GM15510 (cell line): ENCODE results near the gene PYM1.

Source experiments
- POLR2A ChIP-seq: IDR thresholded peaks from 3 replicates; pipeline ENCODE4 v1.6.1; 2011; ENCODE audit warnings: borderline replicate concordance; ENCODE audit not compliant: insufficient read length; ENCODE audit errors: extremely low read depth

PYM1 gene

GRCh38 chr12:55927588-55928502 lies at the start of gene PYM1:
PYM1 (minus strand) TSS chr12:55927894; CDS start chr12:55927761, 133 bp downstream.
- TF ChIP-seq POLR2A = peak; percentile 88

- TF ChIP-seq POLR2A = no peak
Measured at GRCh38 chr12:55974308-55974730, 46.6 kb upstream of the PYM1 start.

DNA sequence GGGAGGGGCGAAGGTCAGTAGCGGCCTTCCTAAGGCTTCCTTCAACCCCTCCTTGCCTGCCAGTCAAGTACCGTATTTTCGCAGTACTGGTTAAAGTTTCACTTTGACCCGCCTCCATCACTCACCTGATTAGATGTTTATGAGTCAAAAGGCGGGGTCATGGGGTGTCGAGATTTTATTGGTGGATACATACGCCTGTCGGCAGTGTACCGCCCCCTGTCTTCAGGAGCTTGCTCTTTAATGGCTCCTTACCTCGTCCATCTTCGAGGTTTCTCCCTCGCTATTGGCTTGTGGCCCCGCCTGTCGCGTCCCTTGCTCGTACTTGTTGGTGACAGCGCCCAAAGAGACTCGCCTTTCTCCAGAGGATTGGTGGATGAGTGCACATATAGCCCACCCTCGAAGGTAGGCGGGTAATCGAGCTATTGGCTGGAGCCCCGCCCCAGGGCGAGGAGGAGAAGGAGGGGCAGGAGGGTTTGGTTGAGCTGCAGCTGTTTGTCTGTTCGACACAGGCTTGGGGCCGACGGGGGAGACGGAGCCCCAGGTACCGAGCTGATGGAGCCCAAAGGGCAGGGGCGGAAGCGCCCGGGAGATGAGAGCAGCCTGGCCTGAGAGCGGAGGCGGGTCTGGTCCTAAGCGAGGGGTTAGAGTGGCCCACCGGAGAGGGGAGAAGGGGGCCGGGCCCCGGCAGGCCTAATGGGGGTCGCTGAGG lies 46.1 kb upstream of the PYM1 start, which contains the start of gene RAB5B:
RAB5B (plus strand) TSS at position 480 of the 709 bp plus-strand sequence. CDS start 12,883 bp downstream, outside the sequence.
- TF ChIP-seq POLR2A = peak; percentile 87

GRCh38 chr12:55972911-55973598 lies 45.4 kb upstream of the PYM1 start:
- TF ChIP-seq POLR2A = no peak

DNA sequence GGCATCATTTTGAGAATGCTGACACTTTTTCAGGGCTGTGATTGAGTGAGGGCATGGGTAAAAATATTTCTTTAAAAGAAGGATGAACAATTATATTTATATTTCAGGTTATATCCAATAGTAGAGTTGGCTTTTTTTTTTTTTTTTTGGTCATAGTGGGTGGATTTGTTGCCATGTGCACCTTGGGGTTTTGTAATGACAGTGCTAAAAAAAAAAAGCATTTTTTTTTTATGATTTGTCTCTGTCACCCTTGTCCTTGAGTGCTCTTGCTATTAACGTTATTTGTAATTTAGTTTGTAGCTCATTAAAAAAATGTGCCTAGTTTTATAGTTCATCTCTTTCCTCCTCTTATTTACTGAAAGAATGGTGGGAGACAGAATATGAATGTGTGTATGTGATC lies 44.8 kb upstream of the PYM1 start:
- TF ChIP-seq POLR2A = no peak

GRCh38 chr12:55972042-55972441 lies 44.3 kb upstream of the PYM1 start:
- TF ChIP-seq POLR2A = no peak

GRCh38 chr12:55970775-55971174 lies 43.1 kb upstream of the PYM1 start:
- no peak for TF ChIP-seq POLR2A

DNA sequence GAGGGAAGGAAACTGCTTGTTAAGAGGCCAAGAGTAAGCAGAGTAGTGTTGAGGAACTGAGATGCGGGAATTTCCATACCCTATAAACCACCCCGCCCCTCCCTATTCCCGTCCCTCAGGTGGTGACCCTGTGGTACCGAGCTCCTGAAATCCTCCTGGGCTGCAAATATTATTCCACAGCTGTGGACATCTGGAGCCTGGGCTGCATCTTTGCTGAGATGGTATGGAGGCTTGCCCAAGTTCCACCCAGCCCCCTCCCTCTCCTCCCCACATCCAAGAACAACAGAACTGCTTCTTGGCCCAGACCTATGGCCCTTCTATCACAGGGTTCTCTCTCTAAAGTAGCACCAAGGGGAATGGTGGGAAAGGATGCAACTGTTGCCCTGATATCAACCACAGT lies 41.7 kb upstream of the PYM1 start:
- no peak for TF ChIP-seq POLR2A

DNA sequence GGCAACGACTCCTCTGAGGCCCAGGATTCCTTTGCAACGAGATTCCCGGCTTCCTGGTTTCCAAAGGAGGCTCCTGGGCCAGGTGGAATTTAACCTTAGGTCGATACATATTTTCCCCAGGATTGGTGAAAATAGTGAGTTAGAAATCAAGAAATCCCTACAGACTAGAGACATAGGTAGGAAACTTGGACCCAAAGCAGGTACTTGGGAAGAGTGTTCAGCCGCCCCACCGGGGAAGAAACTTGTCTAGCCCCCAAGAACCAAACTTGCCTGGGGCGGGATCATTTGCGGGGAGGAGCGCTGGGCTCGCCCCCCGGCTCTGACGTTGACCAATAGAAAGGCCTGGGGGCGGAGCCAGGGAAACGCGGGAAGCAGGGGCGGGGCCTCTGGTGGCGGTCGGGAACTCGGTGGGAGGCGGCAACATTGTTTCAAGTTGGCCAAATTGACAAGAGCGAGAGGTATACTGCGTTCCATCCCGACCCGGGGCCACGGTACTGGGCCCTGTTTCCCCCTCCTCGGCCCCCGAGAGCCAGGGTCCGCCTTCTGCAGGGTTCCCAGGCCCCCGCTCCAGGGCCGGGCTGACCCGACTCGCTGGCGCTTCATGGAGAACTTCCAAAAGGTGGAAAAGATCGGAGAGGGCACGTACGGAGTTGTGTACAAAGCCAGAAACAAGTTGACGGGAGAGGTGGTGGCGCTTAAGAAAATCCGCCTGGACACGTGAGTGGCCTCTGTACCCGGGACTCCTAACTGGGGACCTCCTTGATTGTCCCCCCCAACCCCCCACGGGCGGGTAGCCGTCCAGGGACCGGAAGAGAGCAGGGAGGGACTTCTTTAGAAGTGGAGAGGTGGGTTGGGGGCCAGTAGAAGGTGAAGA lies 39.0 kb upstream of the PYM1 start, which contains the start of gene CDK2:
CDK2 (plus strand) TSS at position 423 of the 874 bp plus-strand sequence; CDS start at position 602, 179 bp downstream.
- TF ChIP-seq POLR2A = peak; percentile 75

- no peak for TF ChIP-seq POLR2A
Measured at GRCh38 chr12:55965941-55966407, 38.3 kb upstream of the PYM1 start, which contains the start of gene PMEL. PMEL (minus strand) TSS chr12:55966042; CDS start chr12:55966011, 31 bp downstream.

- TF ChIP-seq POLR2A = no peak
Measured at GRCh38 chr12:55965240-55965639, 37.5 kb upstream of the PYM1 start.

GRCh38 chr12:55963760-55964159 lies 36.1 kb upstream of the PYM1 start:
- no peak for TF ChIP-seq POLR2A

- TF ChIP-seq POLR2A = no peak
Measured at GRCh38 chr12:55957106-55957859, 29.6 kb upstream of the PYM1 start.
